ENCODE results near the gene BST2. TPM values are rescaled to one million over a fixed set of nuclear protein-coding genes. Genes with fewer than 3 reads are reported as not detected.

BST2 gene
- total and polyA plus RNA-seq, 9 of the 15 experiments (the other 6 are each of a cell fraction or from before 2014, with no cell fraction given): 11.2 to 232 (median 151) TPM

- Histone ChIP-seq H3K27me3 (ENCODE audit: control insufficient read depth in 2 of 2, insufficient read depth in 2 of 2, low read length in 2 of 2) (no peaks in the 10 kb centered on the region), H3K9me1 (ENCODE audit: control insufficient read depth, insufficient read depth, low read length) (no peaks in the 10 kb centered on the region), H3K9ac (ENCODE audit: insufficient read depth in 1 of 2, low read depth in 2 of 2, low read length in 2 of 2) (peak overlapping the region in 1 of 2 experiments; percentile 66; a peak in 2 of 4 replicates), H2AFZ (ENCODE audit: low read depth, low read length) (no peak overlapping the region), H4K20me1 (replicated peaks; ENCODE audit: control insufficient read depth, insufficient read depth, low read length) (no peaks in the 10 kb centered on the region), H3K4me3 (no peak overlapping the region), H3K9me3 (replicated peaks; ENCODE audit: control insufficient read depth, insufficient read depth, low read depth, low read length) (no peaks in the 10 kb centered on the region), H3K4me1 (replicated peaks in 1 of 2; ENCODE audit: control insufficient read depth in 2 of 2, insufficient read depth in 2 of 2, low read length in 2 of 2) (peaks cover 9 to 34% of the 10 kb centered on the region in 2 experiments; a peak in 3 of 5 replicates), H3K4me2 (ENCODE audit: insufficient read depth, low read length) (no peak overlapping the region), H3K36me3 (ENCODE audit: control insufficient read depth, insufficient read depth, low read length) (0 out of 3 replicates have a peak, but pooled peaks cover 4% of the 10 kb centered on the region), H3K79me2 (ENCODE audit: control insufficient read depth, insufficient read depth, low read length) (peaks cover 6% of the 10 kb centered on the region; the same call in 2 of the 3 replicates), H3K27ac (ENCODE audit: extremely low read depth, low read depth, low read length) (no peak overlapping the region)
- POLR2A ChIA-PET: interaction anchor here (0.8 kb wide), 1 partner anchor 162 kb away, joined by 3 read pairs; no protein-coding TSS in a partner anchor
- FAIRE-seq (no peak), DNase-seq (ENCODE audit: extremely low read depth in 1 of 4, low spot score in 3 of 4) (no peak), ATAC-seq (no peak)
- BruUV-seq (replicated peaks): no TSS peak
- 89% methylated on average over 3 of the region's 4 CpGs for WGBS (ENCODE audit: insufficient coverage, low coverage, missing lambda C conversion rate)
- in situ Hi-C loops (cut with MboI) (no loop called here), intact Hi-C loops (cut with micrococcal nuclease) (no loop called here)
- TF ChIP-seq RBM25 (IDR thresholded peaks at IDR 0.05; ENCODE audit: low read depth, low read length, severe bottlenecking) (peak; percentile 56), KDM1A (IDR thresholded peaks at IDR 0.05) (peak in 1 of 2 experiments; percentile 29; a peak in 1 of 4 replicates)
- TF ChIP-seq, protein P1, sequence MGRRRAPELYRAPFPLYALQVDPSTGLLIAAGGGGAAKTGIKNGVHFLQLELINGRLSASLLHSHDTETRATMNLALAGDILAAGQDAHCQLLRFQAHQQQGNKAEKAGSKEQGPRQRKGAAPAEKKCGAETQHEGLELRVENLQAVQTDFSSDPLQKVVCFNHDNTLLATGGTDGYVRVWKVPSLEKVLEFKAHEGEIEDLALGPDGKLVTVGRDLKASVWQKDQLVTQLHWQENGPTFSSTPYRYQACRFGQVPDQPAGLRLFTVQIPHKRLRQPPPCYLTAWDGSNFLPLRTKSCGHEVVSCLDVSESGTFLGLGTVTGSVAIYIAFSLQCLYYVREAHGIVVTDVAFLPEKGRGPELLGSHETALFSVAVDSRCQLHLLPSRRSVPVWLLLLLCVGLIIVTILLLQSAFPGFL (CRISPR knock-in tag; IDR thresholded peaks at IDR 0.05): no peak
- CTCF ChIA-PET (ENCODE audit: low intra/inter-chr PET ratio): no interaction called here
These were observed 16.5 kb upstream of the BST2 start for GRCh38 chr19:17421942-17422341.

GRCh38 chr19:17420475-17420924, 15.1 kb upstream of the BST2 start:
- peak overlapping the region; percentile 71 to 95 for H3K9ac ChIP-seq (ENCODE audit: insufficient read depth in 1 of 2, low read depth in 2 of 2, low read length in 2 of 2)
- FAIRE-seq (peak; percentile 11), DNase-seq (ENCODE audit: extremely low read depth in 1 of 4, low spot score in 3 of 4) (peak; percentile 31 to 43 (median 34)), ATAC-seq (no peak; the same call in 2 of the 3 replicates)
- peaks cover 4% of the 10 kb centered on the region; the same call in 1 of the 3 replicates for H3K36me3 ChIP-seq (ENCODE audit: control insufficient read depth, insufficient read depth, low read length)
- H3K9me1 ChIP-seq (ENCODE audit: control insufficient read depth, insufficient read depth, low read length): no peaks in the 10 kb centered on the region
- peak overlapping the region; percentile 46; the same call in 1 of the 3 replicates for H3K27ac ChIP-seq (ENCODE audit: extremely low read depth, low read depth, low read length)
- H2AFZ ChIP-seq (ENCODE audit: low read depth, low read length): peak overlapping the region; percentile 88
- peaks cover 9 to 33% of the 10 kb centered on the region in 2 experiments; a peak in 3 of 5 replicates for H3K4me1 ChIP-seq (replicated peaks in 1 of 2; ENCODE audit: control insufficient read depth in 2 of 2, insufficient read depth in 2 of 2, low read length in 2 of 2)
- POLR2A ChIA-PET: interaction anchor here (0.6 to 1.3 kb wide), 2 partner anchors 23 to 46 kb away, joined by 3 read pairs; no protein-coding TSS in a partner anchor
- intact Hi-C loops (cut with micrococcal nuclease): no loop called here
- H3K4me2 ChIP-seq (ENCODE audit: insufficient read depth, low read length): peak overlapping the region; percentile 87
- BruUV-seq (replicated peaks): no TSS peak
- 8% methylated on average over 20 of the region's 25 CpGs for WGBS (ENCODE audit: insufficient coverage, low coverage, missing lambda C conversion rate)
- H4K20me1 ChIP-seq (replicated peaks; ENCODE audit: control insufficient read depth, insufficient read depth, low read length): no peaks in the 10 kb centered on the region
- in situ Hi-C loops (cut with MboI): no loop called here
- H3K4me3 ChIP-seq: peak overlapping the region; percentile 70
- H3K27me3 ChIP-seq (ENCODE audit: control insufficient read depth in 2 of 2, insufficient read depth in 2 of 2, low read length in 2 of 2): no peaks in the 10 kb centered on the region
- H3K79me2 ChIP-seq (ENCODE audit: control insufficient read depth, insufficient read depth, low read length): peaks cover 6% of the 10 kb centered on the region; the same call in 2 of the 3 replicates
- CTCF ChIA-PET (ENCODE audit: low intra/inter-chr PET ratio): interaction anchor here (1.9 kb wide), 1 partner anchor 26 kb away, joined by 10 read pairs; the partner anchor contains the start of gene CCDC194
- H3K9me3 ChIP-seq (replicated peaks; ENCODE audit: control insufficient read depth, insufficient read depth, low read depth, low read length): no peaks in the 10 kb centered on the region
- TF ChIP-seq JUN (IDR thresholded peaks at IDR 0.05; ENCODE audit: borderline replicate concordance, low read depth, low read length) (no peak), JUN (CRISPR knock-in tag; IDR thresholded peaks at IDR 0.05; ENCODE audit: borderline replicate concordance) (0 out of 2 replicates have a peak, but pooled peaks have one; percentile 25), KDM4B (IDR thresholded peaks at IDR 0.05; ENCODE audit: borderline replicate concordance in 2 of 2, low read depth in 1 of 2) (no peak)
